Measurements from ENCODE around the gene RBMX. TPM values are rescaled to one million over a fixed set of nuclear protein-coding genes. Genes with fewer than 3 reads are reported as not detected.
"Not testable (repeated sequence)": the region's sequence is repeated elsewhere in the genome, so short reads cannot be mapped to it uniquely, and the experiment has no call there.

RBMX gene
- total RNA-seq, result 235 and 251 TPM in 2 replicates
- 99.1 and 117 TPM in 2 replicates for polyA plus RNA-seq
- 117 and 122 TPM in 2 replicates for polyA plus RNA-seq (2011; cell fraction: cytosol; rRNA removed)
- 237 and 314 TPM in 2 replicates for polyA plus RNA-seq (2011; cell fraction: nucleus; rRNA removed)
- polyA plus RNA-seq (2012), result 167 and 202 TPM in 2 replicates
- polyA minus RNA-seq, result 132 and 141 TPM in 2 replicates
- polyA minus RNA-seq (2011; cell fraction: cytosol; rRNA and poly(A)+ RNA removed), result 143 TPM
- 75.9 and 92.8 TPM in 2 replicates for polyA minus RNA-seq (2011; cell fraction: nucleus; rRNA and poly(A)+ RNA removed)
- Bru-seq, nascent RNA, result percentile 98 among the genes with signal in this experiment
- BruChase-seq, experiment 1, labeled RNA remaining after a 6-hour chase, result percentile 99 among the genes with signal in this experiment
- percentile 99 among the genes with signal in this experiment for BruChase-seq, experiment 2, labeled RNA remaining after a 2-hour chase
- long read RNA-seq, transcript RBMX-201 (9 exons, 2,012 nt), result major isoform, 302 of 476 reads
- long read RNA-seq, transcript RBMX-205 (3 exons, 2,041 nt), result minor isoform, 7 of 476 reads
- long read RNA-seq, partial matches to known transcripts, result 21 of 476 reads
- long read RNA-seq, other reads (novel, unspliced or antisense), result 145 of 476 reads

- H3K4me3 ChIP-seq (replicated peaks in 1 of 3; ENCODE audit: insufficient read depth in 1 of 3, low read depth in 1 of 3, low read length in 3 of 3), result peak within 1 kb of the TSS; percentile 91 to 100 (median 99)
- no peaks in the 10 kb centered on the region for H3K9me3 ChIP-seq (replicated peaks; ENCODE audit: control insufficient read depth, insufficient read depth, low read length)
- H3K79me2 ChIP-seq (ENCODE audit: control insufficient read depth, insufficient read depth, low read length), result peaks cover 47% of the 10 kb centered on the region
- H2AFZ ChIP-seq (ENCODE audit: low read depth, low read length), result peak within 1 kb of the TSS; percentile 50
- FAIRE-seq (peak; percentile 96), DNase-seq (ENCODE audit: low read depth, low spot score) (peak; percentile 93)
- intact Hi-C loops (cut with micrococcal nuclease), result loop anchor here (1.0 kb wide), 2 partner anchors 30 to 45 kb away; no protein-coding TSS in a partner anchor
- ChIA-PET POLR2A (interaction anchor here (0.6 to 1.3 kb wide), 15 partner anchors 9 to 113 kb away, joined by 3 to 18 read pairs (median 5); no protein-coding TSS in a partner anchor), CTCF (interaction anchor here (1.0 kb wide), 2 partner anchors 29 to 45 kb away, joined by 4 read pairs; no protein-coding TSS in a partner anchor)
- no peaks in the 10 kb centered on the region for H3K27me3 ChIP-seq (ENCODE audit: control insufficient read depth in 2 of 2, insufficient read depth in 2 of 2, low read length in 2 of 2)
- peaks cover 6% of the 10 kb centered on the region for H3K4me1 ChIP-seq (ENCODE audit: control insufficient read depth, extremely low read depth, insufficient read depth, low read length)
- TF ChIP-seq, protein P1, sequence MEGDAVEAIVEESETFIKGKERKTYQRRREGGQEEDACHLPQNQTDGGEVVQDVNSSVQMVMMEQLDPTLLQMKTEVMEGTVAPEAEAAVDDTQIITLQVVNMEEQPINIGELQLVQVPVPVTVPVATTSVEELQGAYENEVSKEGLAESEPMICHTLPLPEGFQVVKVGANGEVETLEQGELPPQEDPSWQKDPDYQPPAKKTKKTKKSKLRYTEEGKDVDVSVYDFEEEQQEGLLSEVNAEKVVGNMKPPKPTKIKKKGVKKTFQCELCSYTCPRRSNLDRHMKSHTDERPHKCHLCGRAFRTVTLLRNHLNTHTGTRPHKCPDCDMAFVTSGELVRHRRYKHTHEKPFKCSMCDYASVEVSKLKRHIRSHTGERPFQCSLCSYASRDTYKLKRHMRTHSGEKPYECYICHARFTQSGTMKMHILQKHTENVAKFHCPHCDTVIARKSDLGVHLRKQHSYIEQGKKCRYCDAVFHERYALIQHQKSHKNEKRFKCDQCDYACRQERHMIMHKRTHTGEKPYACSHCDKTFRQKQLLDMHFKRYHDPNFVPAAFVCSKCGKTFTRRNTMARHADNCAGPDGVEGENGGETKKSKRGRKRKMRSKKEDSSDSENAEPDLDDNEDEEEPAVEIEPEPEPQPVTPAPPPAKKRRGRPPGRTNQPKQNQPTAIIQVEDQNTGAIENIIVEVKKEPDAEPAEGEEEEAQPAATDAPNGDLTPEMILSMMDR (IDR thresholded peaks at IDR 0.05; ENCODE audit: extremely low read depth in 1 of 2, insufficient read depth in 1 of 2, low read depth in 1 of 2, low read length in 2 of 2), result no peak
- TF ChIP-seq MAX (IDR thresholded peaks at IDR 0.05; ENCODE audit: insufficient read depth, insufficient read length), result no peak
- TF ChIP-seq GATA2 (IDR thresholded peaks at IDR 0.05; ENCODE audit: insufficient read depth, insufficient read length, low read depth, low read length), result no peak
- TF ChIP-seq POLR2A (IDR thresholded peaks at IDR 0.05; ENCODE audit: low read depth, low read length), result peak; percentile 98
- TF ChIP-seq EZH2 (IDR thresholded peaks at IDR 0.05; ENCODE audit: borderline replicate concordance, low read depth, low read length, severe bottlenecking), result no peak
- TF ChIP-seq JUN (IDR thresholded peaks at IDR 0.05; ENCODE audit: borderline replicate concordance, insufficient read depth, insufficient read length, low read depth), result no peak
- peak; percentile 94 for TF ChIP-seq POLR2AphosphoS5 (IDR thresholded peaks at IDR 0.05; ENCODE audit: insufficient read depth, low read depth, low read length)
- no peak for TF ChIP-seq FOS (IDR thresholded peaks at IDR 0.05; ENCODE audit: borderline replicate concordance, insufficient read depth, low read length)
- no peak for TF ChIP-seq MYC (IDR thresholded peaks at IDR 0.05; ENCODE audit: low read depth, low read length)
- BruUV-seq (replicated peaks), result no TSS peak
- H3K9ac ChIP-seq (replicated peaks; ENCODE audit: extremely low read depth, insufficient read depth, low read length), result peak within 1 kb of the TSS; percentile 95
- H3K4me2 ChIP-seq (ENCODE audit: insufficient read depth, low read length), result peak within 1 kb of the TSS; percentile 77
- H4K20me1 ChIP-seq (replicated peaks; ENCODE audit: control insufficient read depth, extremely low read depth, insufficient read depth, low read length), result no peaks in the 10 kb centered on the region
- no peaks in the 10 kb centered on the region for H3K9me1 ChIP-seq (replicated peaks; ENCODE audit: control insufficient read depth, extremely low read depth, insufficient read depth, low read length)
- H3K36me3 ChIP-seq (ENCODE audit: control insufficient read depth in 2 of 2, extremely low read depth in 1 of 2, insufficient read depth in 2 of 2, low read length in 2 of 2), result peaks cover 0 to 6% of the 10 kb centered on the region in 2 experiments
- dilution Hi-C loops (cut with MboI; ENCODE audit: extremely low pct_ligation_motif_present, low sequenced_read_pairs), result no loop called here
- H3K27ac ChIP-seq (ENCODE audit: insufficient read depth, low read depth, low read length), result peak within 1 kb of the TSS; percentile 94
These were observed at the start of gene RBMX for GRCh38 chrX:136880452-136881013. RBMX (minus strand) TSS chrX:136880725; CDS start chrX:136879427, 1,298 bp downstream.

DNA sequence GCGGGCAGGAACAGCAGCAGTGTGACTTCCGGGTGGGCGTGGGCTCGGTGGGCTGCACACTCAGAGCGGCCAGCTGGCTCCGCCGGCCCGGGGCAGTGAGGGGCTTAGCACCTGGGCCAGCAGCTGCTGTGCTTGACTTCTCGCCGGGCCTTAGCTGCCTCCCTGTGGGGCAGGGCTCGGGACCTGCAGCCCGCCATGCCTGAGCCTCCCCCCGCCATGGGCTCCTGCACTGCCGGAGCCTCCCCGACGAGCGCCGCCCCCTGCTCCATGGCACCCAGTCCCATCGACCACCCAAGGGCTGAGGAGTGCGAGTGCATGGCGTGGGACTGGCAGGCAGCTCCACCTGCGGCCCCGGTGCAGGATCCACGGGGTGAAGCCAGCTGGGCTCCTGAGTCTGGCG, 40.9 kb upstream of the RBMX start:
- H3K79me2 ChIP-seq (ENCODE audit: control insufficient read depth, insufficient read depth, low read length); H3K4me1 ChIP-seq (ENCODE audit: control insufficient read depth, extremely low read depth, insufficient read depth, low read length); H3K9me3 ChIP-seq (replicated peaks; ENCODE audit: control insufficient read depth, insufficient read depth, low read length); DNase-seq (ENCODE audit: low read depth, low spot score); CTCF ChIA-PET; H2AFZ ChIP-seq (ENCODE audit: low read depth, low read length); FAIRE-seq; H3K4me2 ChIP-seq (ENCODE audit: insufficient read depth, low read length); H3K4me3 ChIP-seq (replicated peaks in 1 of 3; ENCODE audit: insufficient read depth in 1 of 3, low read depth in 1 of 3, low read length in 3 of 3); dilution Hi-C loops (cut with MboI; ENCODE audit: extremely low pct_ligation_motif_present, low sequenced_read_pairs); H4K20me1 ChIP-seq (replicated peaks; ENCODE audit: control insufficient read depth, extremely low read depth, insufficient read depth, low read length); H3K9me1 ChIP-seq (replicated peaks; ENCODE audit: control insufficient read depth, extremely low read depth, insufficient read depth, low read length); H3K36me3 ChIP-seq (ENCODE audit: control insufficient read depth in 2 of 2, extremely low read depth in 1 of 2, insufficient read depth in 2 of 2, low read length in 2 of 2); H3K27ac ChIP-seq (ENCODE audit: insufficient read depth, low read depth, low read length); H3K27me3 ChIP-seq (ENCODE audit: control insufficient read depth in 2 of 2, insufficient read depth in 2 of 2, low read length in 2 of 2); intact Hi-C loops (cut with micrococcal nuclease); BruUV-seq (replicated peaks); POLR2A ChIA-PET; H3K9ac ChIP-seq (replicated peaks; ENCODE audit: extremely low read depth, insufficient read depth, low read length): not testable (repeated sequence)

All from endothelial cell of umbilical vein (primary cell).